Aorta (tissue), 5 donors: Measurements from ENCODE around the gene GJC1. TPM values are rescaled to one million over a fixed set of nuclear protein-coding genes. Genes with fewer than 3 reads are reported as not detected.
A peak's percentile ranks its signal among the peaks of the same experiment; 100 is the strongest.

Source experiments
- ATAC-seq: fragments of 200-7000 bp; cut with Tn5 transposase; one replicate; pipeline ENCODE4 v1.9.1; 2022; ENCODE audit warnings: moderate library complexity; ENCODE audit not compliant: low FRiP score
- DNase-seq, 2 donors: peaks; one replicate each; pipeline ENCODE4 v3.0.0-alpha.2; 2020
- H3K27ac ChIP-seq, 2 donors: one replicate each; pipeline ENCODE4 v1.5.1; 2013; ENCODE audit warnings: low read length in 2 of 2, mild to moderate bottlenecking in 2 of 2, moderate library complexity in 2 of 2, control low read depth in 1 of 2, inconsistent platforms in 1 of 2, low read depth in 1 of 2
- H3K27me3 ChIP-seq, 2 donors: one replicate each; pipeline ENCODE4 v1.6.1; 2013; ENCODE audit warnings: control low read depth in 1 of 2, low read length in 1 of 2, mild to moderate bottlenecking in 1 of 2, moderate library complexity in 1 of 2; ENCODE audit not compliant: insufficient read depth in 2 of 2, control insufficient read depth in 1 of 2
- H3K36me3 ChIP-seq, 2 donors: one replicate each; pipeline ENCODE4 v1.6.1; 2013; ENCODE audit warnings: control low read depth in 1 of 2, low read length in 1 of 2, mild to moderate bottlenecking in 1 of 2; ENCODE audit not compliant: insufficient read depth in 2 of 2, control insufficient read depth in 1 of 2
- H3K4me1 ChIP-seq, 2 donors: one replicate each; pipeline ENCODE4 v1.6.1; 2013; ENCODE audit warnings: low read length in 2 of 2, control low read depth in 1 of 2, mild to moderate bottlenecking in 1 of 2, moderate library complexity in 1 of 2; ENCODE audit not compliant: insufficient read depth in 2 of 2, control insufficient read depth in 1 of 2
- H3K4me3 ChIP-seq, 2 donors: one replicate each; pipeline ENCODE4 v1.5.1; 2013; ENCODE audit warnings: low read length in 2 of 2, control low read depth in 1 of 2, mild to moderate bottlenecking in 1 of 2
- H3K9me3 ChIP-seq: one replicate; pipeline ENCODE4 v1.6.1; 2013; ENCODE audit warnings: mild to moderate bottlenecking, low read length; ENCODE audit not compliant: control insufficient read depth
- WGBS, 2 donors: extraction: QIAGEN DNeasy Blood & Tissue Kit; methylation state at CpG; one replicate each; pipeline ENCODE4 v1.1.7; 2013; 5-methylcytosine and 5-hydroxymethylcytosine counted together
- intact Hi-C, 2 donors: fragments of 100-400 bp; cut with DNase I; formaldehyde crosslinking; loops; one replicate each; pipeline versions ENCODE4 v1.14.2 to v1.15.0; 2022
- polyA plus RNA-seq, 2 donors: library from polyadenylated mRNA; stranded (reverse); fragments of 200-250 nt; gene quantifications; one replicate each; pipeline ENCODE4 v1.2.3, GENCODE V29; 2013
- total RNA-seq, 2 donors: library from RNA; stranded (reverse); fragmentation: NEBNext Ultra II Directional; extraction: Animal tissue kit (Norgen Biotek cat#: 25700); gene quantifications; one replicate each; pipeline ENCODE4 v1.2.1, GENCODE V29; 2021
- donor health status: healthy with polysubstance abuse.
- donor health status: Bipolar disorder and iron deficiency.
- donor health status: DM: no; HTN: no; CAD: no.
- donor health status: DM: no; HTN: no; CAD: no.
- donor health status: DM: yes; HTN: yes; CAD: no.

The GJC1 gene
- total and polyA plus RNA-seq, 4 donors, result 2.9 to 34.3 (median 14.7) TPM

- Histone ChIP-seq H3K36me3 (no peaks in the 10 kb centered on the region), H3K4me1 (no peaks in the 10 kb centered on the region), H3K9me3 (no peaks in the 10 kb centered on the region), H3K27ac (no peak overlapping the region), H3K27me3 (no peaks in the 10 kb centered on the region), H3K4me3 (no peak overlapping the region)
- intact Hi-C loops, result no loop called here
- no peak for ATAC-seq
- 91 to 93% methylated on average over 12 of the region's 12 CpGs for WGBS, 2 donors
- peak in 1 of 2 donors; percentile 23 for DNase-seq
Observed at GRCh38 chr17:44780161-44780560, 49.9 kb downstream of the GJC1 start.

DNA sequence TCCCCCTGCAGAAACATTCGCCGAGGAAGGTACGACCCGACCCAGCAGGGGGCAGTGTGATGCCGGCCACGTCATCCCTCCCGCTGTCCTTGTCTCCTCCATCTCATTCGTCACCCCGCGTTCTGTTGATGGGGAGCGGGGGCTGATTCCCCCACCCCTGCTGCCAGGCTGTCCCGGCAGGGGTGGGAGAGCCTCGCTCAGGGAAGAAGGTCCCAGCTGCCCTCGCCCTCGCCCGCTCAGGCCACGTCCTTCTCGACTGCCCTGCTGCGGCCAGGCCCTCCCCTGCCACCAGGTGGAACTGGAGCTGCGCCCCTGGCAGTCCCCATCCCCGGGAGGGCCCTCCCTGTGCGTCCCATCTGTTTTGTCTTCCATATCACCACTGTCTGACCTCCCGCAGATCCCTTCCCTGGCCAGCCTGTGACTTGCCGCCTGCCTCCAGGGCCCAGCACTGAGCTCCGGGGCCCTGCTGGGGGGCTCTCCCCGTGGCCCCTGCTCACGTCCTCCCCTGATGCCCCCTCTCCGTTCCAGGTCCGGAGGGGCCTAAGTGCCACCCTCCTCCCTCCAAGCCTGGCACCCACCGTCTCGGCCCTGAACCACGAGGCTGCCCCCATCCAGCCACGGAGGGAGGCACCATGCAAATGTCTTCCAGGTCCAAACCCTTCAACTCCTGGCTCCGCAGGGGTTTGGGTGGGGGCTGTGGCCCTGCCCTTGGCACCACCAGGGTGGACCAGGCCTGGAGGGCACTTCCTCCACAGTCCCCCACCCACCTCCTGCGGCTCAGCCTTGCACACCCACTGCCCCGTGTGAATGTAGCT is 50.7 kb downstream of the GJC1 start:
- intact Hi-C loops, result loop anchor here (2.0 to 10.0 kb wide), 5 partner anchors 51 to 355 kb away; partner anchors contain the start of genes GJC1 (in 2 of the 2), PLCD3 (in 2 of the 2) and ACBD4 (in 1 of the 2)
- peak; percentile 65 for ATAC-seq
- no peaks in the 10 kb centered on the region for H3K4me1 ChIP-seq
- H3K4me3 ChIP-seq, result no peak overlapping the region
- H3K27ac ChIP-seq, result no peak overlapping the region
- H3K36me3 ChIP-seq, result no peaks in the 10 kb centered on the region
- H3K27me3 ChIP-seq, result no peaks in the 10 kb centered on the region
- no peaks in the 10 kb centered on the region for H3K9me3 ChIP-seq
- 10 to 11% methylated on average over 36 of the region's 36 CpGs for WGBS, 2 donors
- DNase-seq, result peak; percentile 87 to 93

DNA sequence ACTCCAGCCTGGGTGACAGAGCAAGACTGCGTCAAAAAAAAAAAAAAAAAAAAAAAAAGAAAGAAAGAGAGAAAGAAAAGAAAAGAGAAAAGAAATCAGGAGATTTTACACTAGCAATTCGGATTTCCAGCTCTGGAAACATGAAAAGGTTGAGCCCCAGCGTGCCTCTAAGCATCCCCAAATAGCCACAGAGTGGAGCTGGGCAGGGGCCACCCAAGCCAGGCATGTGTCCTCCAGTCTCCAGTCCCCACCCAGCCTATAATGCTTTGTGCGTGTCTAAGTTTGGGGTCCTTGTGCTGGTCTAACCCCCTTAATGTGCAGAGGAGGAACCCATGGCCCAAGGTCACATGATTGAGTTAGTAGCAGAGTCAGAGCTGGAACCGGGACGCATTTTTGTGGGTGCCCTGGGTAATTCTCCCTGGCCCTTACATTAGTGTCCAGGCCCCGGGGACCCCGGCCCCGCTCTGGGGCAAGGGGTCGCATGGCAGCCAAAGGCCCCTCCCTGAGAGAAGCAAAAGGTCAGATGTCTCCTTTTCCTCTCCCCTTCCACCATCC is 51.4 kb downstream of the GJC1 start:
- Histone ChIP-seq H3K9me3 (no peaks in the 10 kb centered on the region), H3K27me3 (no peaks in the 10 kb centered on the region), H3K4me3 (no peak overlapping the region), H3K27ac (no peak overlapping the region), H3K4me1 (no peaks in the 10 kb centered on the region), H3K36me3 (no peaks in the 10 kb centered on the region)
- 16 to 33% methylated on average over 9 to 10 of the region's 10 CpGs for WGBS, 2 donors
- no peak for ATAC-seq
- intact Hi-C loops, result loop anchor here (2.0 to 10.0 kb wide), 5 partner anchors 52 to 356 kb away; partner anchors contain the start of genes GJC1 (in 2 of the 2), PLCD3 (in 2 of the 2) and ACBD4 (in 1 of the 2)
- DNase-seq, result no peak

DNA sequence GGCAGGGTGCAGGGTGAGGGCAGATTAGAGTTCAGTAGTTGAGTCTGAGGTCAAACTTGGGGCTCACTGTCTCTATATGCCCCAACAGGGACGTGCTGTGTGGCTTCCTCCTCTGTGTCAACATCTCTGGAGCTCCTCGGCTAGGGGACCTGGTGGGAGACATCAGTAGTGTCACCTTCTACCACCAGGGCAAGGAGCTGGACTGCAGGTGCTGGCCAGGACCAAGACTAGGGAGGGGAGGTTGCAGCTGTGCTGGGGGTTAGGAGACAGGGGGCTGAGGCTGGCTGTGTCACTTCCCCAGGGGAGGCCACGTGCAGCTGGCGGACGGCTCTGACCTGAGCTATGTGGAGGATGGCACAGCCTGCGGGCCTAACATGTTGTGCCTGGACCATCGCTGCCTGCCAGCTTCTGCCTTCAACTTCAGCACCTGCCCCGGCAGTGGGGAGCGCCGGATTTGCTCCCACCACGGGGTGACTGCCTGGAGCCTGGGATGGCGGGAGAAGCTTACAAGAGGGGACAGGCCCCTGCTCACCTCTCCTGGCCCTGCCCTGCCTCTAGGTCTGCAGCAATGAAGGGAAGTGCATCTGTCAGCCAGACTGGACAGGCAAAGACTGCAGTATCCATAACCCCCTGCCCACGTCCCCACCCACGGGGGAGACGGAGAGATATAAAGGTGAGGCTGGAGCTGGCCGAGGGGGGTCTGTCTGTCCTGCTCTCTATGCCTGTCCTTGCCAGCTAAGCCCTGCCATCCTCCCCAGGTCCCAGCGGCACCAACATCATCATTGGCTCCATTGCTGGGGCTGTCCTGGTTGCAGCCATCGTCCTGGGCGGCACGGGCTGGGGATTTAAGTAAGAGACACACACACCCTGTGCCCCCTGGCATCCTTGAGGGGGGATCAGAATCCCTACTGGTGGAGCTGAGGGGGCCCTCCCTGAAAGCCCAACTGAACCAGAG is 52.4 kb downstream of the GJC1 start:
- DNase-seq (peak in 1 of 2 donors; percentile 43), ATAC-seq (no peak)
- WGBS, 2 donors, result 83 to 86% methylated on average over 20 of the region's 20 CpGs
- intact Hi-C loops, result loop anchor here (2.0 to 10.0 kb wide), 5 partner anchors 53 to 357 kb away; partner anchors contain the start of genes GJC1 (in 2 of the 2), PLCD3 (in 2 of the 2) and ACBD4 (in 1 of the 2)
- Histone ChIP-seq H3K9me3 (no peaks in the 10 kb centered on the region), H3K36me3 (no peaks in the 10 kb centered on the region), H3K4me1 (no peaks in the 10 kb centered on the region), H3K27me3 (no peaks in the 10 kb centered on the region), H3K4me3 (no peak overlapping the region), H3K27ac (no peak overlapping the region)

DNA sequence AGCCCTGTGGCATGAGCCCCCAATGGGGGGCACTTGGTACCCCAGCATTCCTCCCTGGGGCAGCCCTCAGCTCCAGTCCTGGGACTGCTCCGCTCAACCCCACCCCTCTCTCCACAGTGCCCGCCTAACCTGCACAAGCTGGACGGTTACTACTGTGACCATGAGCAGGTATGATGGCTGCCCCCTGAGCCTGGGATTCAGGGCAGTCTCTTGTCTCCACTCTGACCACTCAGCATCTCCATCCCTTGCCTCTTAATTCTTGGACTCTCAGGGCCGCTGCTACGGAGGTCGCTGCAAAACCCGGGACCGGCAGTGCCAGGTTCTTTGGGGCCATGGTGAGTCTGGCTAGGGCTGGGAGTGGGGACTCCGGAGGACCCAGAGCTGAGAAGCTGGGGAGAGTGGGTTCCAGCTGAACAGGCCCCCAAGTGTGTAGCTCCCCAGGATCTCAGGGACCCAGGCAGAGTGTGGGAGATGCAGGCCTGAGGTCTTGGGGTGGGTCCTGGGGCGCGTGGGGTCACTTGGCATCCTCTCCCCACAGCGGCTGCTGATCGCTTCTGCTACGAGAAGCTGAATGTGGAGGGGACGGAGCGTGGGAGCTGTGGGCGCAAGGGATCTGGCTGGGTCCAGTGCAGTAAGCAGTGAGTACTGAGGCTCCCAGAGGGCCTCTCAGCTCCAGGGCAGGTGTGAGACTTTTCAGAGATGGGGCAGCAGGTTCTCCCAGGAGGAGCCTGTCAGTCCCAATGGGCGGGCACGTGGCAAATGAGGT is 53.3 kb downstream of the GJC1 start:
- WGBS, 2 donors, result 81 to 84% methylated on average over 19 of the region's 19 CpGs
- DNase-seq (no peak), ATAC-seq (no peak)
- Histone ChIP-seq H3K27me3 (no peaks in the 10 kb centered on the region), H3K36me3 (no peaks in the 10 kb centered on the region), H3K27ac (no peak overlapping the region), H3K4me1 (no peaks in the 10 kb centered on the region), H3K4me3 (no peak overlapping the region), H3K9me3 (no peaks in the 10 kb centered on the region)
- intact Hi-C loops, result loop anchor here (5.0 to 10.0 kb wide), 4 partner anchors 55 to 358 kb away; partner anchors contain the start of genes PLCD3 (in 2 of the 2), ACBD4 (in 1 of the 2) and GJC1 (in 1 of the 2)

- ATAC-seq (no peak), DNase-seq (no peak)
- Histone ChIP-seq H3K27ac (no peak overlapping the region), H3K9me3 (no peaks in the 10 kb centered on the region), H3K4me3 (peak overlapping the region; percentile 27 to 36), H3K4me1 (no peaks in the 10 kb centered on the region), H3K36me3 (no peaks in the 10 kb centered on the region), H3K27me3 (no peaks in the 10 kb centered on the region)
- intact Hi-C loops, result loop anchor here (2.0 to 10.0 kb wide), 6 partner anchors 56 to 359 kb away; partner anchors contain the start of genes PLCD3 (in 2 of the 2), ACBD4 (in 1 of the 2) and GJC1 (in 1 of the 2)
- 7 to 8% methylated on average over 43 of the region's 43 CpGs for WGBS, 2 donors
Observed at GRCh38 chr17:44775838-44776621, 54.1 kb downstream of the GJC1 start.

DNA sequence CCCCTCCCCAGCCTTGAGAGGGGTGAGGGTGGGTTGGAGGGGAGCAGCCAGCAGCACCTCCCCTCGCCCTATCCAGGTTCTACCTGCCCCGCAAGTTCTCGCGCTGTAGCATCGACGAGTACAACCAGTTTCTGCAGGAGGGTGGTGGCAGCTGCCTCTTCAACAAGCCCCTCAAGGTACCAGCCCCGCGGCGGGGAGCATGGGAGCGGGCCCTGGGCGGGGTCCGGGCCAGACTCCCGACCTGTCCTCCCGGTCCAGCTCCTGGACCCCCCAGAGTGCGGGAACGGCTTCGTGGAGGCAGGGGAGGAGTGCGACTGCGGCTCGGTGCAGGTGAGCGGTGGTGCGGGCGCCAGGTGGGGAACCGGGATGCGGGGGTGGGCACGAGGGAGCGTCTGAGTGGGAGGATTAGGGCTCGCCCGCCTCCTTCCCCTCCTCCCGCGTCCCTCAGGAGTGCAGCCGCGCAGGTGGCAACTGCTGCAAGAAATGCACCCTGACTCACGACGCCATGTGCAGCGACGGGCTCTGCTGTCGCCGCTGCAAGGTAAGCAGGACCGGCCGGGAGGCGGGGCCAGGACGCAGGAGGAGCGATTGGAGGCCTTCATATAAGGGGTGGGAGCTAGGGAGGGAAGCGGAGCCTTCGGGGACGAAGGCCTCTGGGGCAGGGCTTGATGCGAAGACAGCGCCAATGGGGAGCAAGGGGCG is 54.8 kb downstream of the GJC1 start:
- Histone ChIP-seq H3K36me3 (no peaks in the 10 kb centered on the region), H3K27me3 (no peaks in the 10 kb centered on the region), H3K27ac (no peak overlapping the region), H3K4me3 (peak overlapping the region in 1 of 2 donors; percentile 3), H3K9me3 (no peaks in the 10 kb centered on the region), H3K4me1 (no peaks in the 10 kb centered on the region)
- 1% methylated on average over 41 to 50 of the region's 50 CpGs for whole genome bisulfite sequencing, 2 donors
- intact Hi-C loops, result loop anchor here (2.0 to 10.0 kb wide), 6 partner anchors 57 to 360 kb away; partner anchors contain the start of genes PLCD3 (in 2 of the 2), ACBD4 (in 1 of the 2) and GJC1 (in 1 of the 2)
- peak; percentile 98 for DNase-seq
- ATAC-seq, result peak; percentile 95
